ENCODE measurements around the gene GOSR1. TPM values are rescaled to one million over a fixed set of nuclear protein-coding genes. Genes with fewer than 3 reads are reported as not detected.
"Not testable (repeated sequence)": the region's sequence is repeated elsewhere in the genome, so short reads cannot be mapped to it uniquely, and the experiment has no call there.

GOSR1 gene
- total RNA-seq, 4 donors from 2014 or later, result 36.3 to 70.4 (median 54.7) TPM

DNA sequence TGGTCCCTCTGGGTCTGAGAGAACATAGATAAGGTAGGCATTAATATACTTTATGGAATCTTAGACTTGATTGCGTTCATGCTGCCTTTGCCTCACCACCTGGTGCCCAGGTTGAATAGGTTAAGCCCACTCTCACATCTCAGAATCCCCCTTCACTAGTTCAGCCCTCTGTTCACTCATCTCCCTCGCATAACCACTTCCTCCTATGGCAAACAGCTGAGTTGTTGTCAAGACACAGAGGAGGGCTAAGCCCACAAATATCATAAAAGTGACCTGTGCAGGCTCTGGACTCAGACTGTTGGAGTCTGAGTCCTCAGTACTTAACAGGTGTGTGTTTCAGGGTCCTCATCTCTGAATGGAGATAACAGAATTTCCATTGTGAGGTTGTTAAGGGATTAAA lies 55.7 kb downstream of the GOSR1 start:
- WGBS, 2 donors, result 86 to 95% methylated on average over 2 of the region's 2 CpGs
- no peaks in the 10 kb centered on the region for H3K36me3 ChIP-seq
- no peaks in the 10 kb centered on the region for H3K27me3 ChIP-seq
- DNase-seq, result no peak
- no peaks in the 10 kb centered on the region for H3K4me1 ChIP-seq
- H3K4me3 ChIP-seq (replicated peaks in 1 of 3), result no peak overlapping the region
- H3K27ac ChIP-seq, result no peak overlapping the region
- intact Hi-C loops (cut with DNase I), result no loop called here
- no peaks in the 10 kb centered on the region for H3K9me3 ChIP-seq
- TF ChIP-seq POLR2A (IDR thresholded peaks at IDR 0.05), result no peak

- 88 to 89% methylated on average over 12 of the region's 12 CpGs for WGBS, 2 donors
- Histone ChIP-seq H3K36me3 (no peaks in the 10 kb centered on the region), H3K27me3 (no peaks in the 10 kb centered on the region), H3K27ac (no peak overlapping the region), H3K9me3 (no peaks in the 10 kb centered on the region), H3K4me1 (no peaks in the 10 kb centered on the region), H3K4me3 (replicated peaks in 1 of 3) (no peak overlapping the region)
- TF ChIP-seq POLR2A (IDR thresholded peaks at IDR 0.05) (no peak), CTCF (IDR thresholded peaks at IDR 0.05) (no peak)
- intact Hi-C loops (cut with DNase I), result no loop called here
- no peak for DNase-seq
These were observed 57.1 kb downstream of the GOSR1 start for GRCh38 chr17:30534298-30534697.

- H3K27ac ChIP-seq, result no peak overlapping the region
- intact Hi-C loops (cut with DNase I), result no loop called here
- no peak for TF ChIP-seq CTCF (IDR thresholded peaks at IDR 0.05)
- no peak for TF ChIP-seq POLR2A (IDR thresholded peaks at IDR 0.05)
- no peak overlapping the region for H3K4me3 ChIP-seq (replicated peaks in 1 of 3)
- DNase-seq, result no peak
- H3K27me3 ChIP-seq, result no peaks in the 10 kb centered on the region
- no peaks in the 10 kb centered on the region for H3K4me1 ChIP-seq
- 85 to 88% methylated on average over 11 to 12 of the region's 12 CpGs for WGBS, 2 donors
- no peaks in the 10 kb centered on the region for H3K9me3 ChIP-seq
- no peaks in the 10 kb centered on the region for H3K36me3 ChIP-seq
These were observed 58.0 kb downstream of the GOSR1 start for GRCh38 chr17:30534938-30535921.

GRCh38 chr17:30536846-30537245 lies 59.6 kb downstream of the GOSR1 start:
- H3K27me3 ChIP-seq; H3K9me3 ChIP-seq; H3K27ac ChIP-seq; H3K4me1 ChIP-seq; DNase-seq; H3K36me3 ChIP-seq; H3K4me3 ChIP-seq (replicated peaks in 1 of 3); intact Hi-C loops (cut with DNase I): not testable (repeated sequence)
- 82 to 83% methylated on average over 16 of the region's 16 CpGs for WGBS, 2 donors

GRCh38 chr17:30537667-30538066 lies 60.5 kb downstream of the GOSR1 start:
- H3K27me3 ChIP-seq; intact Hi-C loops (cut with DNase I); H3K4me3 ChIP-seq (replicated peaks in 1 of 3); DNase-seq; H3K27ac ChIP-seq; H3K36me3 ChIP-seq; H3K4me1 ChIP-seq; H3K9me3 ChIP-seq: not testable (repeated sequence)
- 59 to 83% methylated on average over 1 of the region's 1 CpG for WGBS, 2 donors

GRCh38 chr17:30541802-30542201 lies 64.6 kb downstream of the GOSR1 start:
- Histone ChIP-seq H3K27ac (no peak overlapping the region), H3K36me3 (no peaks in the 10 kb centered on the region), H3K27me3 (no peaks in the 10 kb centered on the region), H3K4me3 (replicated peaks in 1 of 3) (no peak overlapping the region), H3K9me3 (no peaks in the 10 kb centered on the region), H3K4me1 (no peaks in the 10 kb centered on the region)
- no peak for TF ChIP-seq CTCF (IDR thresholded peaks at IDR 0.05)
- TF ChIP-seq POLR2A (IDR thresholded peaks at IDR 0.05), result no peak
- WGBS, 2 donors, result 83 to 88% methylated on average over 8 of the region's 8 CpGs
- intact Hi-C loops (cut with DNase I), result no loop called here
- no peak for DNase-seq

All from thyroid gland (tissue), 4 donors.